HG03139 (cell line): Measurements from ENCODE around the gene ZNF823.
"Not testable (repeated sequence)": the region's sequence is repeated elsewhere in the genome, so short reads cannot be mapped to it uniquely, and the experiment has no call there.

Experiments used
- ATAC-seq: cut with Tn5 transposase; IDR thresholded peaks from one replicate; pipeline ENCODE4 v1.9.1; 2021; ENCODE audit not compliant: unreplicated experiment

ZNF823 gene

DNA sequence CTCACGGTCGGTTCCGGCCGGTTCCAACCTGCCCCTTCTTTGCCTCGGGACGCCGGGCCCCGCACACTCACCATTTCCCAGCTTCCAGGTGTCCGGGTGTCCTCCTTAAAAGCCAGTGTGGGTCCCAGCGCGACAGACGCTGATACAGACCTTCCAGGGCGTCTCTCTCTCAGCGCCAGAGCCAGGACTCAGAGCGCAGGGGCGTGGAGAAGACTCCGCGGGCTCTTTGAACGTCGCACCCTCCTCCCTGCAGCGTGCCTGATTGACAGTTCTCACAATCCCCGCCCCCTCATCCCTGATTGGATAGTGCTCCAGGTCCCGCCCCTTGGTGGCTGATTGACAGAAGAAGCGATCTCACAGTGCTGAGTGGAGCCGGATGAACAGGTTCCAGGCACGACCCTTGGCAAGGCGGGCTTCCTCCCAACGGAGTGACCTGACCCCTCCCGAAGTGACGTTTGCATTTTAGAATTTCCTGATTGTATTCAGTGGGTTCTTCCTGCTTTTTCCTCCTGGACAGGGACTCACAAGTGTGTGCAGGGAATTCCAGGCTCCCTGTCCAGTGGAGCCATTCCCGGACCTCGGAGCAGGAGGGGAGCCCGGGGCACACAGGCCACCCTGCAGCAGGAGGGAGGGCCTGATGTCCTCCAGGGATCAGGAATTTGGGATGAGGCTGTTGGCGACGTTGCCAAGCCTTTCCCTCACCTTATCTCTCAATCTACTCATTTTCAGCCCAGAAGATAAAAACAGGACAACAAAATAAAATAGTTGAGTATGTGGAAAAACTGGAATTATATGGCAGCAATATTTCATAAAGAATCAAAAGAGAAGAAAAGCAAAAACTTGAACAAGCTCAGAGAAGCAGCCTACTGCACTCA lies at the start of gene ZNF823:
ZNF823 (minus strand) TSS at position 201 of the 875 bp plus-strand sequence; CDS start at position 74, 127 bp downstream.
- peak; percentile 75 for ATAC-seq

DNA sequence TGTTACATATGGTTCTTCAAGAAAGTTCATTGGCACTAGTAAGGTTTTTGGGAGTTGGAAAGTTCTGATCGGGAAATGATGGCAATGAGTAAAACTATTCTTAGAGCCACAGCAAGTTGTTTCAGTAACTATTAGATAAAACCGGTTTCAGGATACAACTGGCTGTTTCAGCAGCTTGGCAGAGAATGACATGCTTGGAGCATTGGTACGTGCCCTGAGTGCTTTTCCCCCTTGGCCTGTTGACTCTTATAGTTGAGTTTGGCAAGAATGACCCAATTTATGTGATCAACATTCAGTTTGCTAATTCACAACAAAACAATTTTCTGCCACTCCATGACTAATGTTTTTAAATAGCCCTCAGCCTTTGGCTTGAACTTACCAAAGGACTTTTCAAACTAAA lies 48.8 kb upstream of the ZNF823 start:
- no peak for ATAC-seq

DNA sequence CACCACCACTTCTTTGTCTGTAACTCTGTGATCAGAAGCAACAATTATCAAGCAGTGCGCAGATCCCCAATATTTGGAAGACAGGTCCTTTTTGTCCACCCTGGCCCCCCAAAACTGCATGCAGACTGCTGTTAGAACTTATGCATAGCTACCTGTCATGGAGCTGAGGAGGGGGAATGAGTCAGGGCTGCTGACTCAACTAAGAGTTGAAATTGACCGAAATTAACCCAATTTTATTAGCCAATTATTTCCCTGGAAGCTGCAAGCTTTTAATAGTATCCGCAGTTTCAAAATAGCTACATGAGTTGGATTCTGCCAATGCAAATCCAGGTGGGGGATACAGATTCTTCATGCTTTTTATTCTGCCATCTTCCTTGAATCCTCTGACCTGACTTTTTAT lies 45.6 kb upstream of the ZNF823 start:
- no peak for ATAC-seq

DNA sequence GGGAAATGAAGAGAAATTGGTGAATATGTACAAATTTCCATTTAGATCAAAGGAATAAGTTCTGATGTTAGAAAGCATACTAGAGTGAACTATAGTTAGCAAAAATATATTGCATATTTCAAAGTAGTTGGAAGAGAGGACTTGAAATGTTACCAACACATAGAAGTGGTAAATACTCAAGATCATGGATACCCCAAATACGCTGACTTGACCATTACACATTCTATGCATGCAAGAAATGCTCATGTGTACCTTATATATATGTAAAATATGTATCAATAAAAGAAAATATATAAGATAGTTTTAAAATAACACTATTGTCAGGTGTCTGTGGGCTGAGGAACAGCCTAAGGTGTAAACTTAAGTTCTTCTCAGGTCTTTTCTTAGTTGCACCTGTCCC lies 45.0 kb upstream of the ZNF823 start:
- ATAC-seq, result no peak

DNA sequence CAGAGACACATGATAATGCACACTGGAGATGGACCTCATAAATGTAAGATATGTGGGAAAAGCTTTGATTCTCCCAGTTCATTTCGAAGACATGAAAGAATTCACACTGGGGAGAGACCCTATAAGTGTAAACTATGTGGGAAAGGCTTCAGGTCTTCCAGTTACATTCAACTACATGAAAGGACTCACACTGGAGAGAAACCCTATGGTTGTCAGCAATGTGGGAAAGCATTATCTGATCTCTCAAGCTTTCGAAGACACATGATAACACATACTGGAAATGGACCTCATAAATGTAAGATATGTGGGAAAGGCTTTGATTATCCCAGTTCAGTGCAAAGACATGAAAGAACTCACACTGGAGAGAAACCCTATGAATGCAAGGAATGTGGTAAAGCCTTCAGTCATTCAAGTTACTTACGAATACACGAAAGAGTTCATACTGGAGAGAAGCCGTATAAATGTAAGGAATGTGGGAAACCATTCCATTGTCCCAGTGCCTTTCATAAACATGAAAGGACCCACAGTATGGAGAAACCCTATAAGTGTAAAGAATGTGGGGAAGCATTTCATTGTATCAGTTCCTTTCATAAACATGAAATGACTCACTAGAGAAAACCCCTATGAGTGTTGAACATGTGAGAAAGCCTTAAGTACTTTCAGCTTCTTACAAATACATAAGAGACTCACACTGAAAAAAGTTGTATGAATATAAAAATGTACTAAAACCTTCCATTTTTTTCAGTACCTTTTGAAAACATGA lies 42.7 kb upstream of the ZNF823 start:
- ATAC-seq, result no peak

DNA sequence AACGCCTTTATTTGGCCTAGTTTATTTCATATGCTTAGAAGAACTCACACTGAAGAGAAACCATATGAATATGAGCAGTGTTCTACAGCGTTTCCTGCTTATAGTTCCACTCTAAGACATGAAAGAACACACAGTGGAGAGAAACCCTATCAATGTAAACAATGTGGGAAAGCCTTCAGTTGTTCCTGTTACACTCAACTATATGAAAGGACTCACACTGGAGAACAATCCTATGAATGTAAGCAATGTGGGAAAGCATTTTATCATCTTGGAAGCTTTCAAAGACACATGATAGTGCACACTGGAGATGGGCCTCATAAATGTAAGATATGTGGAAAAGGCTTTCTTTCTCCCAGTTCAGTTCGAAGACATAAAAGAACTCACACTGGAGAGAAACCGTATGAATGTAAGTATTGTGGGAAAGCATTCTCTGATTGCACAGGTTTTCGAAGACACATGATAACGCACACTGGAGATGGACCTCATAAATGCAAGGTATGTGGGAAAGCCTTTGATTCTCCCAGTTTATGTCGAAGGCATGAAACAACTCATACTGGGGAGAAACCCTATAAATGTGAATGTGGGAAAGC lies 41.8 kb upstream of the ZNF823 start:
- ATAC-seq, result no peak

DNA sequence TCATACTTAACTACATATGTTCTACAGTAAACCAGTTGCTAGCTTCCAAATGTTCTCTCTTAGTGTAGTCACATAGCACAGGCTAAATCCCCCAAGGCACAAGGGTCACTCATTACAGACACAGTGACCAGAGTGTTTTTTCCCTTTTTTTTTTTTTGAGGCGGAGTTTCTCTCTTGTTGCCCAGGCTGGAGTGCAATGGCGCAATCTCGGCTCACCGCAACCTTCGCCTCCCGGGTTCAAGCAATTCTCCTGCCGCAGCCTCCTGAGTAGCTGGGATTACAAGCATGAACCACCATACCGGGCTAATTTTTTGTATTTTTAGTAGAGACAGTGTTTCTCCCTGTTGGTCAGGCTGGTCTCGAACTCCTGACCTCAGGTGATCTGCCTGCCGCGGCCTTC lies 37.9 kb upstream of the ZNF823 start:
- not testable (repeated sequence) for ATAC-seq

DNA sequence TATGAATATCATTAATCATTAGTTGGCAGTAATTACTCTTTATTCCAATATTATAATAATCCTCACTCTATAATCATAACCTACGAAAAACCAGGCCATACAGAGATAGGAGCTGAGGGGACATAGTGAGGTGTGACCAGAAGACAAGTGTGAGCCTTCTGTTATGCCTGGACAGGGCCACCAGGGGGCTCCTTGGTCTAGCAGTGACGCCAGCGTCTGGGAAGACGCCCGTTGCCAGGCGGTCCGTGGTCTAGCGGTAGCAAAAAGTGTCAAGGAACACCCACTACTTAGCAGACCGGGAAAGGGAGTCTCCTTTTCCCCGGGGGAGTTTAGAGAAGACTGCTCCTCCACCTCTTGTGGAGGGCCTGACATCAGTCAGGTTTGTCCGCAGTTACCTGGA lies 32.8 kb upstream of the ZNF823 start:
- not testable (repeated sequence) for ATAC-seq

DNA sequence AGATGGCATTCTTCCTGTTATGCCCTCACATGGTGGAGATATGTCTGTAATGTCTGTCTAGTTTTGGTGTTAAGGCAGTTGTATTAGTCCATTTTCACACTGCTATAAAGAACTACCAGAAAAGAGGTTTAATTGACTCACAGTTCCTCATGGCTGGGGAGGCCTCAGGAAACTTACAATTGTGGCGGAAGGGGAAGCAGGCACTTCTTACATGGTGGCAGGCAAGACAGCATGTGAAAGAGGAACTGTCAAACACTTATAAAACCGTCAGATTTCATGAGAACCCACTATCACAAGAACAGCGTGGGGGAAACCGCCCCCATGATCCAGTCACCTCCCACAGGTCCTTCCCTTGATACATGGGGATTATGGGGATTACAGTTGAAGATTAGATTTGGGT lies 31.2 kb upstream of the ZNF823 start:
- no peak for ATAC-seq

DNA sequence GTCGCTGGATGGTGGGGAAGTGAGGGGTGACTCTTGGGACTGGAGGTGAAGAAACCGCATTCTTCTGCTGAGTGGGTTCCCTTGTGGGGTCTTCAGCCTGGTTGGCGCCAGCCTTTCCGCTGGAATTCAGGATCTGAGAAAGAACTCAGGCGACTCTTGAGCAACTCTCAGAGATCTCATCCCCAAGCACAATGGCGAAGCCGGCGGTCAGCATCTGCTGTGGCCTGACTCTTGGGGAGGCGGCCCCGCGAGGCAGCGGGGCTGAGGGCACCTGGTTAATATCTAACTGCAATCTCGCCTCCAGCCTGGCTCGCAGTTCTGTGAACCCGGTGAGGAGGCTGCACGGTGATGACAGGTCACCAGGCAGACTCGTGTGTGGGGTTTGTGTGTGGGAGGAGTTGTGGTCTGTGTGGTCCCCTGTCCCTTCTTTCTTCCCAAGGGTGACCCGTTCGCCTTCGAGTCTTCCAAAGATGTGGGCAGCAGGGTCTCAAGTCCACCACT lies 28.9 kb upstream of the ZNF823 start:
- ATAC-seq, result peak; percentile 42

DNA sequence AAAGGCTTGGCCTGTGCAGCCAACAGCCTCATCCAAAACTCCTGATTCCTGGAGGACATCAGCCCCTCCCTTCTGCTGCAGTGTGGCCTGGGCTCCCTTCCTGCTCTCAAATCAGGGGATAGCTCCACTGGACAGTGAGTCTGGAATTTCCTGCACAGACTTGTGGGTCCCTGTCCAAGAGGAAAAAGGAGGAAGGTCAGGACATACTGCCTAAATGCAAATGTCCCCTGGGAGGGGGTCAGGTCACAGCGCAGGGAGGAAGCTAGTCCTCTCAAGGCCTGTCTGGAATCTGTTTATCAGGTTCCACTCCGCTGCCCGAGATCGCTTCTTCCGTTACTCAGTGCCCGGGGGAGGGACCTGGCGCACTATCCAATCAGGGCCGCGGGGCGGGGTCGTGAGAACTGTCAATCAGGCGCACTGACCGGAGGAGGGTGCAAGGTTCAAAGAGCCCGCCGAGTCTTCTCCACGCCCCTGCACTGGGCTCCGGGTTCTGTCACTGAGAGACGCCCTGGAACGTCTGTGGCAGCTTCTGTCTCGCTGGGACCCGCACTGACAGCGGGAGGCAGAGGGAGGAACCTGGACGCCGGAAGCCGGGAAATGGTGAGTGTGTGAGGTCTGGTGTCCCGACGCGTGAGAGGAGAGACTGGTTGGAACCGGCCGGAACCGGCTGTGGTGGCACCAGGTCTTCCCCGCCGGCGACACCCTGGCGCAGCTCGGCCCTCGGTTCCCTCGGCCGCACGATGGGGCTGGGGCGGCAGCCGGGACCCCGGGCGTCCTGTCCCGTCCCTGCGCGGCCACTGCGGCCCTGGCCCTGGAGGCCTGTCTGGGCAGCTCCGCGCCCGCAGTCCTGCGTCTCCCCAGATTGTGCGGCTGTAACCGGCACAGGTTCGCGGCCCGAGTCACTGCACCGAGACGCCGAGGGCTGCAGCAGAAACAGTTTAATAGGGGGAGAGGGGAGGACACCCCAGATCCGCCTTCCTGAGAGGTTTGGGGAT lies 28.1 kb upstream of the ZNF823 start, which contains the start of gene ZNF441:
ZNF441 (plus strand) TSS at position 404 of the 995 bp plus-strand sequence; CDS start at position 598, 194 bp downstream.
- ATAC-seq, result peak; percentile 78

DNA sequence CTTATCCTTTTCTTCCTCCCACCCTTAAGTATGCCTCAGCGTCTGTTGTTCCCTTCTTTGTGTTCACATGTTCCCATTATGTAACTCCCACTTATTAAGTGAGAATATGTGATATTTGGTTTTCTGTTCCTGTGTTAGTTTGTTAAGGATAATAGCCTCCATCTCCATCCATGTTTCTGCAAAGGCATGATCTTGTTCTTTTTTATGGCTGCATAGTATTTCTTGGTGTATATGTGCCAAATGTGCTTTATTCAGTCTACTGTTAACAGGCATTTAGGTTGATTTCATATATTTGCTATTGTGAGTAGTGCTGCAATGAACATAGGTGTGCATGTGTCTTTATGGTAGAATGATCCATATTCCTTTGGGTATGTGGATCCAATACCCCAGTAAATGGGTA lies 24.9 kb upstream of the ZNF823 start:
- no peak for ATAC-seq

DNA sequence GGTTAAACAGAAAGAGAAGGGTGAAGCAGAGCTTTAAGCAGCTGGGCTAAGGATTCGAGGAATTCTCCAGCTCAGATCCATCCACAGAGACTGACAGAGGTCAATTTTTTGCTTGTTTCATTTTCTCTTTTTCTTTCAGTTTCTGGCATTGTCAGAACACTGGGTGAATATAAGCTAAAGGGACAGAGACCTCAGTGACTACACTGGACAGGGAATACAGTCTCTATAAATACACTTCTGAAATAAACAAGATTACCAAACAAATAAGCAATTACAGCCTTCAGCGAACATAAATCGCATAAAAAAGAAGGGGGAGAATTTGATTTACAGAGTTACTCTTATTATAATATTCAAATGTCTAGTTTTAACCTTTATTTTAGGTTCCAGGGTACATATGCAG lies 24.4 kb upstream of the ZNF823 start:
- ATAC-seq, result no peak

DNA sequence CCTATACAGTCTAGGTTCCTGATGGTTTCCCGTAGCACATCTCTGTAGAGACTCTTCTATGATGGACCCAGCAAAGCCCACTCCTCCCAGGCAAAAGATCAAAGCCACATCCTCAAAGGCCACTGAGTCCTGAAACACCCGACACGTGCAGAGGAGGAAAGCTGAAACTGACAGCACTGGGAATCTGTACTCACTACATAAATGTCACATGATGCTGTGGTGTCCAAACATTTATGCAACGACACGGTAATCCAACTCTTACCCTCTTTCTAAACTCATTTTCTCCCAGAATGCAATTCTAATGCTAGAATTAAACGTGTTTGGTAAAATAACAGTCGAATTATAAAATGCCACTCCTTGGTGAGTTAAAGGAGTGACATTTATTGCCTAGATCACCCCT lies 21.1 kb upstream of the ZNF823 start:
- no peak for ATAC-seq

DNA sequence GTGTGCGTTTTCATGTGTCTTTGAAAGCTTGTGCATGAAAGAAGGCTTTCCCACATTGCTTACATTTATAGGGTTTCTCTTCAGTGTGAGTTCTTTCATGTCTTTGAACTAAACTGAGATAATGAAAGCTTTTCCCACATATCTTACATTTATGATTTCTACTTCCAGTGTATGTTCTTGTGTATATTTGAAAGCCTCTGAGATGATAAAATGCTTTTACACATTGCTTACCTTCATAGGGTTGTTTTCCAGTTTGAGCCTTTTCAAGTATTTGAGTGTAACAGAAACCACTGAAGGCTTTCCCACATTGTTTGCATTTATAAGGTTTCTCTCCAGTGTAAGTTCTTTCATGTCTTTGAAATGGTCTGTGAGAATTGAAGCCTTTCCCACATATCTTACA lies 18.2 kb upstream of the ZNF823 start:
- ATAC-seq, result no peak

DNA sequence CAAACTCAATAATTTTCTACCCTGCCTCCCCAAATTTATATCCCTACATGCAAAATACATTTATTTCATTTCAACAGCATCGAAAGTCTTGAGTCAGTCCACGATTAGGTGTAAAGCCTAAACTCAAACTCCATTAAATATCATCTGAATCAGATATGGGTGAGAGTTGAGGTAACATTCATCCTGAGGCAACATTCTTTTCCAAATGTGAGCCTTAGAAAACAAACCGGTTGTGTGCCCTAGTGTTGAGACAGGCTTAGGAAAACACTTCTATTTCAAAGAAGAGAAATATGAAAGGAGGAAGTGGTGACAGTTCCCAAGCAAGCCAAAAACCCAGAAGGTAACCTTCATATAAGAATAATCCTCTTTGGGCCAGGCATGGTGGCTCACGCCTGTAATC lies 15.9 kb upstream of the ZNF823 start:
- no peak for ATAC-seq

DNA sequence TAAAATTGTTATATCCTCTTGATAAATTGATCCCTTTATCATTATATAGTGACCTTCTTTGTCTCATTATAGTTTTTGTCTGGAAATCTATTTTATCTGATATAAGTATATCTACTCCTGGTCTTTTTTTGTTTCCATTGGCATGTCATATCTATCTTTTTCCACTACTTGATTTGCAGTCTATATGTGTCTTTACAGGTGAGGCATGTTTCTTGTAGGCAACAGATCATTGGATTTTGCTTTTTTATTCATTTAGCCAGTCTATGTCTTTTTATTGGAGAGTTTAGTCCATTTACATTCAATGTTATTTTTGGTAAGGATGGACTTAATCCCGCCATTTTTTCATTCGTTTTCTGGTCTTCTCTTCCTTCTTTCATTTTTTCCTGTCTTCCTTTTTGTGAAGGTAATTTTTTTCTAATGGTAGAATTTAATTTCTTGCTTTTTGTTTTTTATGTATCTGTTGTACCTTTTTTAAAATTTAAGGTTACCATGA lies 13.5 kb upstream of the ZNF823 start:
- ATAC-seq, result no peak

DNA sequence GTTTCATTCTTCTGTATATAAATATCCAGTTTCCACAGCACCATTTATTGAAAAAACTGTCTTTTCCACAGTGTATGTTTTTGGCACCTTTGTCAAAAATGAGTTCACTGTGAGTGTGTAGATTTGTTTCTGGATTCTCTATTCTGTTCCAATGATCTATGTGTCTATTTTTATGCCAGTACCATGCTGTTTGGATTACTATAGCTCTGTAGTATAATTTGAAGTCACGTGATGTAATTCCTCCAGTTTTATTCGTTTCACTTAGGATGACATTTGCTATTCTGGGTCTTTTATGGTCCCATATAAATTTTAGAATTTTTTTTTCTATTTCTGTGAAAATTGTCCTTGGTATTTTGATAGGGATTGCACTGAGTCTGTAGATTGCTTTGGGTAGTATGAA lies 11.0 kb upstream of the ZNF823 start:
- no peak for ATAC-seq

DNA sequence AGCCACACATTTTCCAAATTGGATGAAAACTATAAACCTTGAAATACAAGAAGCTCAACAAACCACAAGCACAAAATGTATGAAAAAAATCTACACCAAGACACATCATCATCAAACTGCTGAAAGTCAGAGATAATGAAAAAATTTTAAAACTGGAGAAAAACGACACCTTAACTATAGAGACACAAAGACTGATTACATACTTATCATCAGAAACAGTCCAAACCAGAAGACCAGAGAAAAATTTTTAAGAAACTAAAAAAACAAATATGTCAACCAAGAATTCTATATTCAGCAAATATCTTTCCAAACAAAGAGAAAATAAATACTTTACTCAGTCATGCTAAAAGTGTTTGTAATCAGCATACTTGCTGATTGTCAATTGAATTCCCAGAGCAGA lies 8.5 kb upstream of the ZNF823 start:
- ATAC-seq, result no peak

DNA sequence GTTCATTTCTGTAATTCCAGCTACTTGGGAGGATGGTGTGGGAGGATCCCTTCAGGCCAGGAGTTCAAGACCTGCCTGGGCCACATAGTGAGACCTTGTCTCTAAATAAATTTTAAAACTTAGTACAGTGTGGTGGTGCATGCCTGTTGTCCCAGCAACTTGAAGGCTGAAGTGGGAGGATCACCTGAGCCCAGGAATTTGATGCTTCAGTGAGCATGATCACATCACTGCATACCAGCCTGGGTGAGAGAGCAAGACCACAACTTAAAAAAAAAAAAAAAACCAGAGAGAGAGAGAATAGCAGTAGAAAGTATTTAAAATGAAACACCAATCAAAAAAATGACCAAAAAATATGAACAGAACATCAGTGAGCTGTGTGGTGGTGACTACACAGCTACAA lies 7.1 kb upstream of the ZNF823 start:
- ATAC-seq, result no peak
